ENCODE results near the gene IMPDH1.

The IMPDH1 gene

DNA sequence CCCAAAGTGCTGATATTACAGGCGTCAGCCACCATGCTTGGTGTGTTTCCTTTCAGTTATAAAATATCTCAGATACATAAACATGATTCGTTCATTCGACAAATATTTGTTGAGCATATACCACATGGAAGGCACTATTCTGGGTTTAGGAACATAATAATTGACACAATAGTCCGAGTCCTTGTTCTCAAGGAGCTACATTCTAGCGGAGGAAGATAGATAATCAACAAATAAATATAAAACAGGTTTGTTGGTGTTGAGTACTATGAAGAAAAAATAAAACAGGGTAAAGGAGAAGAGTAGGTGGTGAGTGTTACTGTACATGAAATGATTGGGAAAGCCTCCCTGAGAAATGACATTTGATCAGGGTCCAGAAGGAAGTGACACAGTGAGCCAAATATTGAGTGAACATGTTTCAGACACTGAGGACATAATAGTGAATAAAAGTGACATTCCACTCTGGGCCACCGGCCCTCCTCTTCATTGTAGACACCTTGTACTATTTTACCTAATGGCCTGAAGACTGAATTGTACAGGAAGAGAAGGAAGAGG lies 39.0 kb upstream of the IMPDH1 start:
- H3K27me3 Mint-ChIP-seq = peaks cover 13% of the 10 kb centered on the region
- ATAC-seq (replicated peaks; ENCODE audit: extremely low read depth, poor library complexity, severe bottlenecking) = no peak
- H3K36me3 Mint-ChIP-seq (ENCODE audit: insufficient read depth) = peaks cover 1% of the 10 kb centered on the region
- no peak overlapping the region for H3K27ac Mint-ChIP-seq (ENCODE audit: low read depth)
- no peak overlapping the region for H3K4me3 Mint-ChIP-seq
- DNase-seq (ENCODE audit: low spot score in 2 of 2) = no peak
- H3K9me3 Mint-ChIP-seq = no peaks in the 10 kb centered on the region
- no peaks in the 10 kb centered on the region for H3K4me1 Mint-ChIP-seq

DNA sequence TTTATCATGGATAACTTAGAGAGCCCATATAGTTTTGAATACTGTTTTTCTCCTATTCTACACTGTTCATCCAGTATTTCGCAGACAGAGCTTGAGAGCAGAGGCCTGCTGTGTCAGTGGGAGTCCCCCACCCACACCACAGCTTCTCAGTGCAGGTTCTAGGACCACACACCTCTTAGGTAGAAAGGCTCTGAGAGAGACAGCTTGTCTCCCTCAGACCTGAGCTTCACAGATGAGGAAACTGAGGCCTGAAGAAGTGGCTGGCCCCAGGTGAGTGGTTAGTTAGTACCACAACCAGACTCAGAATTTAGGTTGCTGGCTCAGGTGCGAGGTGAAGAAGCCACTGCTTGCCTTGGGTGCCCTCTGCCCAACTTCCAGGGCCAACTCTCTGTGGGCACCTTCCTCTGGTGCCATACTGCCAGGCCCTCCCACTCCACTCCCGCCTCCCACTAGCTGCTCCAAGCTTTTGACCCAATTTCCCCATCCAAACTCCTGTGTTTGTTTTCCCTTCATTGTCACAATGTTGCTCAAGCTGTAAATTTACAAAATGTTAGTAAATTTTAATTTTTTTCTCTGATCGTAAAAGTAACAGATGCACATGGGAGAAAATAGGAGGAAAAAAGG lies 38.3 kb upstream of the IMPDH1 start:
- ATAC-seq (replicated peaks; ENCODE audit: extremely low read depth, poor library complexity, severe bottlenecking) = no peak
- Mint-ChIP-seq H3K36me3 (ENCODE audit: insufficient read depth) (peaks cover 1% of the 10 kb centered on the region), H3K4me3 (no peak overlapping the region), H3K27ac (ENCODE audit: low read depth) (no peak overlapping the region), H3K9me3 (no peaks in the 10 kb centered on the region), H3K4me1 (no peaks in the 10 kb centered on the region), H3K27me3 (peaks cover 13% of the 10 kb centered on the region)
- no peak for DNase-seq (ENCODE audit: low spot score in 2 of 2)

DNA sequence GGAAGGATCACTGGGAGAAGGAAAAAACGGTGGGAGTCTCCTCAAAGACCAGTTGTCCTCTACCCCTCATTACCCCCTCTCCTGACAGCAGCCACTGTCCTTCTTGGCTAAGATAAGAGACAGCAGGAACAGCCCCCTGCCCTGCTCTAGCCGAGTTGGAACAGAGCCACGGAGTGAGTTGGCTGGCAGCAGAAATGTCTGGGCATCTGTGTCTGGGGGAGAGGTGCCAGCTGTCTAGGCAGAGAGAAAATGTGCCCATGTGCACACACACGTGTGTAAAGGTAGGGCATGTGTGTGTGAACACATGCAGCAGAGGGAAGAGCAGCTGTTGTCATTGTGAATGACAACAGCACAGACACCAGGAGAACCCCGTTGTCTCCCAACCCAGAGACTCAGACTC lies 36.5 kb upstream of the IMPDH1 start:
- Mint-ChIP-seq H3K4me3 (no peak overlapping the region), H3K9me3 (no peaks in the 10 kb centered on the region), H3K36me3 (ENCODE audit: insufficient read depth) (peaks cover 3% of the 10 kb centered on the region), H3K27me3 (no peaks in the 10 kb centered on the region), H3K27ac (ENCODE audit: low read depth) (no peak overlapping the region), H3K4me1 (no peaks in the 10 kb centered on the region)
- DNase-seq (ENCODE audit: low spot score in 2 of 2) = no peak
- no peak for ATAC-seq (replicated peaks; ENCODE audit: extremely low read depth, poor library complexity, severe bottlenecking)

DNA sequence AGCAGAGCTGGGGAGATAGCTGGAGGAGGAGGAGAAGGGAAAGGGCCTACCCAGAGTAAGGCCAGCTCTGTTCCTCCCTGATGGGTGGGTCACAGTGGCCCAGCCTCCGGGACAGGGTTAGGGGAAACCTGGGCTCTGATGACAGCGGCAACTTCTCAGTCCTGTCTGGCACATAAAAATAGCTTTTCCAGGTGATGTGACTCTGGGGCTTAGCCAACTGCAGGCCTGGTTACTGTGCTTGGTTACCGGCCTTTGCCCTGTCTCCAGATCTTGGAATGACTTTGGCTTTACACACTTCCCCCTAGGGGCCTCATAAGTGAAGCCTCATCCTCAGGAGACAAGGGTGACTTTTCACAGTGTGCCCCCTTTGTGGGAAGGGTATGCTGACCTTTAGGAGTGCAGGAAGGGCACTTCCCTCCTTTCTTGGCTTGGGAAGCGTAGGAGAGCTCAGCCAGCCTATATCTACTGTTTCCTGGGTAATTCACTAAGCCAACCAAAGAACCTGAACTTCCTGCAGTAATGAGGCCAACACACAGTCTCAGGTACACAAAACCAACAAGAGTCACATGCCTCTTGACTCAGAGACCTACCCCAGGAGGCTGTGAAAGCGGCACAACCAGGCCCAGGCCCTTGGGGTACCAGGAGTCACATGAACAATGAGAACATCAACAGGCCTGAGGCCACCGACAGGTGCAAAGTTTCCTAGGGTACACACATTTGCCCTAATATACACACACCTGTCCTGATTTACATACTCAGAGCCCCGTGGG lies 34.2 kb upstream of the IMPDH1 start:
- Mint-ChIP-seq H3K27ac (ENCODE audit: low read depth) (no peak overlapping the region), H3K9me3 (no peaks in the 10 kb centered on the region), H3K27me3 (no peaks in the 10 kb centered on the region), H3K4me3 (no peak overlapping the region), H3K4me1 (no peaks in the 10 kb centered on the region), H3K36me3 (ENCODE audit: insufficient read depth) (peaks cover 3% of the 10 kb centered on the region)
- DNase-seq (ENCODE audit: low spot score in 2 of 2) (no peak), ATAC-seq (replicated peaks; ENCODE audit: extremely low read depth, poor library complexity, severe bottlenecking) (no peak)

DNA sequence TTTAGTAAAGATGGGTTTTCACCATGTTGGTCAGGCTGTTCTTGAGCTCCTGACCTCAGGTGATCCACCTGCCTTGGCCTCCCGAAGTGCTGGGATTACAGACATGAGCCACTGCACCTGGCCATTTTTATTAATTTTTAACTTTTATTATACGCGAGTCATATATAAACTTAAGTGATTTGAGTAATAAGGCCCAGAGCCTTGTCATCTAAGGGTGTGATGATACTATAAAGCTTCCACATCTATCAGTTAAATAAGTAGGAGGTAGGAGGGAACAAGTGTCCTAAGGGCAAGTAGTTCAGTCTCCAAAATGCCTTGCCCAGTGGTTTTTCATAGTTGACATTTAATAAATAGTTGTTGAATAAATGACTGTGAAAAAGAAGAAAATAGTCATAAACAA lies 32.6 kb upstream of the IMPDH1 start:
- DNase-seq (ENCODE audit: low spot score in 2 of 2) (no peak), ATAC-seq (replicated peaks; ENCODE audit: extremely low read depth, poor library complexity, severe bottlenecking) (no peak)
- no peaks in the 10 kb centered on the region for H3K27me3 Mint-ChIP-seq
- H3K9me3 Mint-ChIP-seq = no peaks in the 10 kb centered on the region
- peaks cover 2% of the 10 kb centered on the region for H3K36me3 Mint-ChIP-seq (ENCODE audit: insufficient read depth)
- H3K27ac Mint-ChIP-seq (ENCODE audit: low read depth) = no peak overlapping the region
- H3K4me3 Mint-ChIP-seq = no peak overlapping the region
- no peaks in the 10 kb centered on the region for H3K4me1 Mint-ChIP-seq

DNA sequence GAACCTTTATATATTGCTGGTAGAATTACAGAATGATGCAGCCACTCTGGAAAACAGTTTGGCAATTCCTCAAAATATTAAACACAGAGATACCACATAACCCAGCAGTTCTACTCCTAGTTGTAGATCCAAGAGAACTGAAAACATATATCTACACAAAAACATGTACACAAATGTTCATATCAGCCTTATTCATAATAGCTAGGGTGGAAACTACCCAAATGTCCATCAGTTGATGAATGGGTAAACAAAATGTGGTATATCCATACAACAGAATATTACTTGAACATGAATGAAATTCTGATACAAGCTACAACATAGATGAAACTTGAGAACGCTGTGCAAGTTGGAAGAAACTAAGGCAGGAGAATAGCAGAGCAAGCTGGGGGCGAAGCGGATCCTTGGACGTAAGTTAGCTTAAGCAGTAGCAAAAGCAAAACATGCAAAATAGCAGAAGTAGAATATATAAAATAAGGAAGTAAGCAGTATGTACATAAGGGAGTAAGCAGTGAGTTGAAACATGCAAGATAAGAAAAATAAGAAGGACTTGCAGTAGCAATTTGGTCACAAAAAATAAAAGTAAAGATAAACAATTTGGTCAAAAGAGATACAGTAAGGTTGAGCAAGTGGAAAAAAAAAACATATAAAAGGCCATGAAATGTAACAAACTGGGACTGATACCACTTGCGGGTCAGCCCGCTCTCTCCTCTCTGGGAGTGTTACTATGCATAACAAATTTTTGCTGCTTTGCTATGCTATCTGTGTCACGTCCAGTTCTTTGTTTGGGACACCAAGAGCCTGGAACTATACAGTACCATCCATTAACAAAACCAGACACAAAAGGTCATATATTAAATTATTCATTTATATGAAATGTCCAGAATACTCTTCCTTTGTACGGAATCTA lies 27.9 kb upstream of the IMPDH1 start:
- ATAC-seq (replicated peaks; ENCODE audit: extremely low read depth, poor library complexity, severe bottlenecking) (no peak), DNase-seq (ENCODE audit: low spot score in 2 of 2) (no peak)
- no peak overlapping the region for H3K4me3 Mint-ChIP-seq
- peaks cover 2% of the 10 kb centered on the region for H3K36me3 Mint-ChIP-seq (ENCODE audit: insufficient read depth)
- H3K9me3 Mint-ChIP-seq = no peaks in the 10 kb centered on the region
- no peaks in the 10 kb centered on the region for H3K4me1 Mint-ChIP-seq
- H3K27me3 Mint-ChIP-seq = peaks cover 7% of the 10 kb centered on the region
- no peak overlapping the region for H3K27ac Mint-ChIP-seq (ENCODE audit: low read depth)

DNA sequence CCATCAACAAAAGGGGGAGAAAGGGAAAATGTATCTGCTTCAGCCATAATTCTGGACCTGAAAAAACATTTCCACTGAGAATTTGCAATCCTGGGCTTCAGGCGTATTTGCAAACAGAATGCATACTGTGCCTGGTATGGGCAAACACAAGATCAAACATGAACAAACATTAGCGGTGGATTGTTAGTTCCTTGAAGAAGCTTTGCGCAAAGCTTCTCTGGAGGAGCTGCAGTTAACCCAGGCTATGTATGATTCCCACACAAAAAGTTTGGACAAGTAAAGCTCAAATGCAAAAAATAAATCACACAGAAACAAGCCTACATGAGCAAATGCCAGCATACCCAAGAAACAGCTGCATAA lies 25.5 kb upstream of the IMPDH1 start:
- Mint-ChIP-seq H3K4me1 (no peaks in the 10 kb centered on the region), H3K36me3 (ENCODE audit: insufficient read depth) (no peaks in the 10 kb centered on the region), H3K27me3 (peaks cover 13% of the 10 kb centered on the region), H3K9me3 (no peaks in the 10 kb centered on the region), H3K4me3 (no peak overlapping the region), H3K27ac (ENCODE audit: low read depth) (no peak overlapping the region)
- DNase-seq (ENCODE audit: low spot score in 2 of 2) (no peak), ATAC-seq (replicated peaks; ENCODE audit: extremely low read depth, poor library complexity, severe bottlenecking) (no peak)

DNA sequence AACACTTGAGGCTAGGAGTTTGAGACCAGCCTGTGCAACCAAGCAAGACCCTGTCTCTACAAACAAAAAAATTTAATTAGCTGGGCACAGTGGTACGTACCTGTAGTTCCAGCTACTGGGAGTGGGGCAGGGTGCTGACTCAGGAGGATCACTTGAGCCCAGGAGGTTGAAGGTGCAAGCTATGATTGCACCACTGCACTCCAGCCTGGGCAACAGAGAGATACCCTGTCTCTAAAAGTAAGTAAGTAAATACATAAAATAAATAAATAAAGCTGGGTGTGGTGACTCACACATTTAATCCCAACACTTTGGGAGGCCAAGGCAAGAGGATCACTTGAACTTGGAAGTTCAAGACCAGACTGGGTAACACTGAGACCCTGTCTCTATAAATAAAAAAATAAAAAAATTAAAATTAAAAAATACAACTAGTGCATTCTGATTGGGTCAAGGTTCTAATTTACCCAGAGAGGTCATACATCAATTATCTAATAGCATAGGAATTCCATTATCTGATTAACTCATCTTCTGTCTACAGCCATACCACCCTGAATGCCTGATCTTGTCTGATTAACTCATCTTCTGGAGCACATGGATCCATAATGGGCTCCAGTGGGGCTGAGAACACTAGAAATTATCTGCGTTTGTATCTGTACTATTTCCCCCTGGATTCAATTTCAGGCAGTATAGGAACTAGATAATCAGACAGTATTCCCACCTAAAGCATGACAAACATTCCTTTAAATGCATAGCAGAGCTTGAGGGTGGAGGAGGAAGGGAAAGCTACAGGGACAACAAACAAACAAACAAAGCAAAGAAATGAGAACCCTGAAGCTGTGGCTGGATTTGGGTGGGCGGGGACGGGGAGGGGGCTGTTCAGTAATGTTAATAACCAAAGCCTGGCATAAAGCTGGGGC lies 24.9 kb upstream of the IMPDH1 start:
- peaks cover 19% of the 10 kb centered on the region for H3K27me3 Mint-ChIP-seq
- ATAC-seq (replicated peaks; ENCODE audit: extremely low read depth, poor library complexity, severe bottlenecking) (no peak), DNase-seq (ENCODE audit: low spot score in 2 of 2) (no peak)
- no peak overlapping the region for H3K27ac Mint-ChIP-seq (ENCODE audit: low read depth)
- no peaks in the 10 kb centered on the region for H3K36me3 Mint-ChIP-seq (ENCODE audit: insufficient read depth)
- H3K4me1 Mint-ChIP-seq = no peaks in the 10 kb centered on the region
- no peak overlapping the region for H3K4me3 Mint-ChIP-seq
- H3K9me3 Mint-ChIP-seq = no peaks in the 10 kb centered on the region

DNA sequence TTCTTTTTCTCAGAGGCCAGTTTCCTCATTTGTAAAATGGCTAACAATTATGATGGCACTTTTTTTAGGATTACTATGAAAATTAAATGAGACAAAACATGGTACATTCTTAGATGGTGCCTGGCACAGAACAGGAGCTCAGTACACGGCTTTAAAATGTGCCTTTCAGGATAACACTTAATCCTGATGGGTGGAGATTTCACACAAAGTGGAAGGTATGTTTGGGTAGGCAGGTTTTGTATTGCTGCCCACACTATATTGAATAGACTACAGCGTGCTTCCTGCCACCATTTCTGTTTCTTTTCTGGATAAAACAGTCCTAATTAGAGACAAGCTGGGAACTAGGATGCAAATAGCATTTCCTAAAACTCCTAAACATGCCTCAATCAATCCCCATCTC lies 22.0 kb upstream of the IMPDH1 start:
- no peak for ATAC-seq (replicated peaks; ENCODE audit: extremely low read depth, poor library complexity, severe bottlenecking)

DNA sequence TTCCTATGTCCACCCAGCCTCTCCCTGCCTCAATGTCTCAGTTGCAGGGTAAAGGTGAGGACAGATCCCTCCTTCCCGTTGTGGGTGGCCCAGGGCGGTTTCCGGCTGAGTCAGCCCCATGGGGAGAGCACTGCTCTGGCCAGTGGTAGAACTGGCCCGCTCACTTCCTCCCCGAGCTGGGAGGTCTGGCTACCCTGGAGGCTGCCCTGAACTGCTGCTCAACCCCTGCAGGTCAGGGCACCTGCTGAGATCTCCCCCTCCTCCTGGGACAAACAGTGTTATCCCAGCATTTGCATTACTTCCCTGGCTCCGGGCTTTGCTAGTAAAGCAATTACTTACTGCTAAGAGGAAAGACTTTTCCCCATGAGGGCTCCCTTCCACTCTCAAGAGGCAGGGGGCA lies 21.4 kb upstream of the IMPDH1 start:
- Mint-ChIP-seq H3K4me1 (no peaks in the 10 kb centered on the region), H3K4me3 (no peak overlapping the region), H3K27ac (ENCODE audit: low read depth) (no peak overlapping the region), H3K27me3 (peaks cover 33% of the 10 kb centered on the region), H3K36me3 (ENCODE audit: insufficient read depth) (no peaks in the 10 kb centered on the region), H3K9me3 (no peaks in the 10 kb centered on the region)
- DNase-seq (ENCODE audit: low spot score in 2 of 2) (no peak), ATAC-seq (replicated peaks; ENCODE audit: extremely low read depth, poor library complexity, severe bottlenecking) (no peak)

More for the DNA sequence above, 22.0 kb upstream of the IMPDH1 start:
- peaks cover 33% of the 10 kb centered on the region for H3K27me3 Mint-ChIP-seq
- no peaks in the 10 kb centered on the region for H3K36me3 Mint-ChIP-seq (ENCODE audit: insufficient read depth)
- no peaks in the 10 kb centered on the region for H3K4me1 Mint-ChIP-seq
- no peak overlapping the region for H3K4me3 Mint-ChIP-seq
- no peaks in the 10 kb centered on the region for H3K9me3 Mint-ChIP-seq
- DNase-seq (ENCODE audit: low spot score in 2 of 2) = no peak
- no peak overlapping the region for H3K27ac Mint-ChIP-seq (ENCODE audit: low read depth)

DNA sequence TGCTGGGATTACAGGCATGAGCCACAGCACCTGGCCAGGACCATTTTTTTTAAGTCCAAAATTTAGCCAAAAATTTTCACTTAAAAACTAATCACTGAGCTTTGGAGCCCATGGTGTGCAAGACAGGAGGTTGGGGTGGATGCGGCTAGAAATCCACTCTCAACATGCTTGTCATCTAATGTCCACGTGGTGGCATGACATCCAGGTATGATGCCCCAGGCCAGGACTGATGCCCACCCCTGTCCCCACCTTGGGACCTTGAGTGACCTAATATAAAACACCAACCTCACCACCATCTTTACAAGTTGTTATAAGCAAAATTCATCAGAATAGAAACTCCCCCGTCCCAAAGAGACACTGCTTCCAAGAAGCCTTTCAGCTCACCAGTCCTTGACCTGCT lies 20.4 kb upstream of the IMPDH1 start:
- Mint-ChIP-seq H3K36me3 (ENCODE audit: insufficient read depth) (no peaks in the 10 kb centered on the region), H3K4me1 (no peaks in the 10 kb centered on the region), H3K27me3 (peaks cover 33% of the 10 kb centered on the region), H3K4me3 (no peak overlapping the region), H3K27ac (ENCODE audit: low read depth) (no peak overlapping the region), H3K9me3 (no peaks in the 10 kb centered on the region)
- ATAC-seq (replicated peaks; ENCODE audit: extremely low read depth, poor library complexity, severe bottlenecking) (no peak), DNase-seq (ENCODE audit: low spot score in 2 of 2) (no peak)
